AG09319 (cell line): ENCODE data around the gene MIOX.
"Not testable (repeated sequence)": the region's sequence is repeated elsewhere in the genome, so short reads cannot be mapped to it uniquely, and the experiment has no call there.

Experiments used
- DNase-seq: peaks from one replicate; pipeline ENCODE4 v3.0.0-alpha.2; 2010; ENCODE audit warnings: low read depth; ENCODE audit errors: extremely low read depth
- CTCF ChIP-seq: IDR thresholded peaks from 2 replicates; pipeline ENCODE4 v1.5.1; 2011; ENCODE audit warnings: low read depth, mild to moderate bottlenecking, inconsistent platforms, low read length, moderate library complexity

The MIOX gene

GRCh38 chr22:50532824-50533796 is 46.5 kb downstream of the MIOX start:
- TF ChIP-seq CTCF: no peak
- DNase-seq: no peak

DNA sequence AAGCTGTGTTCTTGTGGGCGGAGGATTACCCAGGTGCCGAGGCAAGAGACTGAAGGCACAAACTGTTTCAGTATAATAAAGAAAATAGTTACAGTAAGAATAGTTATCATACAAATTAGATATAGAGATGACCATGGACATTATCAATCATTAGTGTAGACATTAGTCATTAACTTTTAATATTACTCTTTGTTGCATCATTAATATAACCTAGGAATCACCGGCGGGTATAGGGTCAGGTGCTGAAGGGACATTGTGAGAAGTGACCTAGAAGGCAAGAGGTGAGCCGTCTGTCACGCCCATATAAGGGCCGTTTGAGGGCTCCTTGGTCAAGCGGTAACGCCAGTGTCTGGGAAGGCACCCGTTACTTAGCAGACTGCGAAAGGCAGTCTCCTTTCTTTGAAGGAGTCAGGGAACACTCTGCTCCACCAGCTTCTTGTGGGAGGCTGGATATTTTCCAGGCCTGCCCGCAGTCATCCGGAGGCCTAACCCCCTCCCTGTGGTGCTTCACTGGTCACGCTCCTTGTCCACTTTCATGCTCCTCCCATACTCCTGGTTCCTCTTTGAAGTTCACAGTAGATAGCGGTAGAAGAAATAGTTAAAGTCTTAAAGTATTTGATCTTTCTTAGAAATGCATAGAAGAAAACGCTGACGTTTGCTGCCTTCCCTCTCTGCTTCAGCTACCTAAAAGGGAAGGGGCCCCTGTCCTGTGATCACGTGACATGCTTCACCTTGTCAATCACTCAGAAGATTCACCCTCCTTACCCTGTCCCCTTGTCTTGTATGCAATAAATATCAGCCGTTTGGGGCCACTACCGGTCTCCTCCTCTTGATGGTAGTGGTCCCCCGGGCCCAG is 47.4 kb downstream of the MIOX start:
- DNase-seq: not testable (repeated sequence)

- no peak for TF ChIP-seq CTCF
- DNase-seq: no peak
Observed at GRCh38 chr22:50535113-50535512, 48.5 kb downstream of the MIOX start.

DNA sequence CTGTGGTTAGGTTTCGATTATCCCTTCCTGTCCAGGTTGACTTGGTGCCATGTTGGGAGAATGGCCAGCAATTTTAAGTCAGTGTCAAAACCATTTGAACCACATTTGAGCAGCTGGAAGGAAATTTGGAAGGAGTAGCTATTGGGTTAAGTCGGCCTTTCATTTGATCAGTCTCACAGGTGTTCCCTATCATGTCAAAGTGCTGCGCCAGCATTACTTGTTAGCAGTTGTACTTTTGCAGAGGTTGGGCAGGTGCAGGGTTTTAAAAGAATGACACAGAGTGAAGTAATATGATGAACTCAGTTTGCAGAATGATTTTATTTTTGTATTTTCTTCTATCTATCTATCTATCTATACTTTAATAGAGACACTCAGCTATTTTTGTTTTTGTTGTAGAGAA is 49.6 kb downstream of the MIOX start:
- TF ChIP-seq CTCF: no peak

GRCh38 chr22:50537765-50538164 is 51.1 kb downstream of the MIOX start:
- no peak for DNase-seq
- no peak for TF ChIP-seq CTCF

More for the DNA sequence above, 49.6 kb downstream of the MIOX start:
- no peak for DNase-seq
